Measurements from ENCODE around the gene IL4. TPM values are rescaled to one million over a fixed set of nuclear protein-coding genes. Genes with fewer than 3 reads are reported as not detected.

IL4 gene
- total RNA-seq, 1 experiment from 2014 or later = not detected

GRCh38 chr5:132666310-132667123 is 7.3 kb upstream of the IL4 start:
- CTCF ChIA-PET = no interaction called here
- no TSS peak for BruUV-seq (replicated peaks)
- H3K4me1 Mint-ChIP-seq (ENCODE audit: low read depth, unreplicated experiment) = peaks cover 8% of the 10 kb centered on the region
- H3K36me3 Mint-ChIP-seq (ENCODE audit: insufficient read depth, unreplicated experiment) = no peaks in the 10 kb centered on the region
- intact Hi-C loops (cut with micrococcal nuclease; ENCODE audit: unreplicated experiment) = no loop called here
- no peak for DNase-seq
- H3K27ac Mint-ChIP-seq (ENCODE audit: unreplicated experiment) = no peak overlapping the region
- H3K9me3 Mint-ChIP-seq (ENCODE audit: low read depth, unreplicated experiment) = no peaks in the 10 kb centered on the region
- no peak overlapping the region for H3K4me3 Mint-ChIP-seq (ENCODE audit: low read depth, unreplicated experiment)
- no peaks in the 10 kb centered on the region for H3K27me3 Mint-ChIP-seq (ENCODE audit: unreplicated experiment)
- no peak for TF ChIP-seq CTCF (IDR thresholded peaks at IDR 0.05; ENCODE audit: unreplicated experiment)

- no TSS peak for BruUV-seq (replicated peaks)
- TF ChIP-seq CTCF (IDR thresholded peaks at IDR 0.05; ENCODE audit: unreplicated experiment) = no peak
- DNase-seq = no peak
- H3K4me1 Mint-ChIP-seq (ENCODE audit: low read depth, unreplicated experiment) = peaks cover 8% of the 10 kb centered on the region
- intact Hi-C loops (cut with micrococcal nuclease; ENCODE audit: unreplicated experiment) = no loop called here
- no peak overlapping the region for H3K27ac Mint-ChIP-seq (ENCODE audit: unreplicated experiment)
- no peaks in the 10 kb centered on the region for H3K27me3 Mint-ChIP-seq (ENCODE audit: unreplicated experiment)
- H3K4me3 Mint-ChIP-seq (ENCODE audit: low read depth, unreplicated experiment) = no peak overlapping the region
- no peaks in the 10 kb centered on the region for H3K36me3 Mint-ChIP-seq (ENCODE audit: insufficient read depth, unreplicated experiment)
- H3K9me3 Mint-ChIP-seq (ENCODE audit: low read depth, unreplicated experiment) = no peaks in the 10 kb centered on the region
- CTCF ChIA-PET = no interaction called here
Measured at GRCh38 chr5:132667309-132667708, 6.5 kb upstream of the IL4 start.

- no peak overlapping the region for H3K27ac Mint-ChIP-seq (ENCODE audit: unreplicated experiment)
- no peaks in the 10 kb centered on the region for H3K27me3 Mint-ChIP-seq (ENCODE audit: unreplicated experiment)
- H3K4me3 Mint-ChIP-seq (ENCODE audit: low read depth, unreplicated experiment) = no peak overlapping the region
- no peaks in the 10 kb centered on the region for H3K9me3 Mint-ChIP-seq (ENCODE audit: low read depth, unreplicated experiment)
- peaks cover 4% of the 10 kb centered on the region for H3K4me1 Mint-ChIP-seq (ENCODE audit: low read depth, unreplicated experiment)
- BruUV-seq (replicated peaks) = no TSS peak
- no peak for DNase-seq
- intact Hi-C loops (cut with micrococcal nuclease; ENCODE audit: unreplicated experiment) = no loop called here
- no peak for TF ChIP-seq CTCF (IDR thresholded peaks at IDR 0.05; ENCODE audit: unreplicated experiment)
- CTCF ChIA-PET = no interaction called here
- H3K36me3 Mint-ChIP-seq (ENCODE audit: insufficient read depth, unreplicated experiment) = no peaks in the 10 kb centered on the region
Measured at GRCh38 chr5:132667761-132668705, 5.8 kb upstream of the IL4 start.

GRCh38 chr5:132668706-132669454 is 4.9 kb upstream of the IL4 start:
- no peaks in the 10 kb centered on the region for H3K36me3 Mint-ChIP-seq (ENCODE audit: insufficient read depth, unreplicated experiment)
- H3K27ac Mint-ChIP-seq (ENCODE audit: unreplicated experiment) = no peak overlapping the region
- H3K9me3 Mint-ChIP-seq (ENCODE audit: low read depth, unreplicated experiment) = no peaks in the 10 kb centered on the region
- H3K27me3 Mint-ChIP-seq (ENCODE audit: unreplicated experiment) = no peaks in the 10 kb centered on the region
- intact Hi-C loops (cut with micrococcal nuclease; ENCODE audit: unreplicated experiment) = no loop called here
- TF ChIP-seq CTCF (IDR thresholded peaks at IDR 0.05; ENCODE audit: unreplicated experiment) = no peak
- CTCF ChIA-PET = no interaction called here
- no TSS peak for BruUV-seq (replicated peaks)
- peaks cover 4% of the 10 kb centered on the region for H3K4me1 Mint-ChIP-seq (ENCODE audit: low read depth, unreplicated experiment)
- no peak for DNase-seq
- no peak overlapping the region for H3K4me3 Mint-ChIP-seq (ENCODE audit: low read depth, unreplicated experiment)

All from Calu3 (cell line).